ENCODE data around the gene SIM1.

The SIM1 gene, protein sequence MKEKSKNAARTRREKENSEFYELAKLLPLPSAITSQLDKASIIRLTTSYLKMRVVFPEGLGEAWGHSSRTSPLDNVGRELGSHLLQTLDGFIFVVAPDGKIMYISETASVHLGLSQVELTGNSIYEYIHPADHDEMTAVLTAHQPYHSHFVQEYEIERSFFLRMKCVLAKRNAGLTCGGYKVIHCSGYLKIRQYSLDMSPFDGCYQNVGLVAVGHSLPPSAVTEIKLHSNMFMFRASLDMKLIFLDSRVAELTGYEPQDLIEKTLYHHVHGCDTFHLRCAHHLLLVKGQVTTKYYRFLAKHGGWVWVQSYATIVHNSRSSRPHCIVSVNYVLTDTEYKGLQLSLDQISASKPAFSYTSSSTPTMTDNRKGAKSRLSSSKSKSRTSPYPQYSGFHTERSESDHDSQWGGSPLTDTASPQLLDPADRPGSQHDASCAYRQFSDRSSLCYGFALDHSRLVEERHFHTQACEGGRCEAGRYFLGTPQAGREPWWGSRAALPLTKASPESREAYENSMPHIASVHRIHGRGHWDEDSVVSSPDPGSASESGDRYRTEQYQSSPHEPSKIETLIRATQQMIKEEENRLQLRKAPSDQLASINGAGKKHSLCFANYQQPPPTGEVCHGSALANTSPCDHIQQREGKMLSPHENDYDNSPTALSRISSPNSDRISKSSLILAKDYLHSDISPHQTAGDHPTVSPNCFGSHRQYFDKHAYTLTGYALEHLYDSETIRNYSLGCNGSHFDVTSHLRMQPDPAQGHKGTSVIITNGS

GRCh38 chr6:100464903-100465700 is at the start of gene SIM1:
TSS of gene SIM1 (minus strand) at chr6:100464921. CDS start at chr6:100463468, 1,453 bp downstream.
- no peak for DNase-seq

GRCh38 chr6:100512203-100512862 is 47.6 kb upstream of the SIM1 start:
- DNase-seq: no peak

- no peak for DNase-seq
These were observed 44.4 kb upstream of the SIM1 start for GRCh38 chr6:100509101-100509500.

DNA sequence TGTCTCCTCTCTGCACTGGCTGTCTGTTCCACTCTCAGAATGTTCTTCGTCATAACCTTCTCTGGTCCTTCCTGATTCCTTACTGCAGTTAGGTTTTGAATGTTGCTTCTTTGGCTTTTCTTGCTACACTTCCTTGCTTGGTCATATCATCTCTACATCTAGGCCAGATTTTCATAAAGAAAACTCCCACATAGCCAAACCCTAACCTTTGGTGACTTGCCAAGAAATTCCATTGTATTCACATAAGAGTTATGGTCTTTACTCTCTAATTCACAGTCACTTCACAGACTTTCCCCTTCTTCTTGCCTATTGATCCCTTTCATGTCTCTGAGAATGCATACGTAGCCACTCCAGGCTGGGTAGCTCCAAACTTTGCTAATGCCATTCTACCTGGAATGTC is 41.9 kb upstream of the SIM1 start:
- DNase-seq: no peak

DNA sequence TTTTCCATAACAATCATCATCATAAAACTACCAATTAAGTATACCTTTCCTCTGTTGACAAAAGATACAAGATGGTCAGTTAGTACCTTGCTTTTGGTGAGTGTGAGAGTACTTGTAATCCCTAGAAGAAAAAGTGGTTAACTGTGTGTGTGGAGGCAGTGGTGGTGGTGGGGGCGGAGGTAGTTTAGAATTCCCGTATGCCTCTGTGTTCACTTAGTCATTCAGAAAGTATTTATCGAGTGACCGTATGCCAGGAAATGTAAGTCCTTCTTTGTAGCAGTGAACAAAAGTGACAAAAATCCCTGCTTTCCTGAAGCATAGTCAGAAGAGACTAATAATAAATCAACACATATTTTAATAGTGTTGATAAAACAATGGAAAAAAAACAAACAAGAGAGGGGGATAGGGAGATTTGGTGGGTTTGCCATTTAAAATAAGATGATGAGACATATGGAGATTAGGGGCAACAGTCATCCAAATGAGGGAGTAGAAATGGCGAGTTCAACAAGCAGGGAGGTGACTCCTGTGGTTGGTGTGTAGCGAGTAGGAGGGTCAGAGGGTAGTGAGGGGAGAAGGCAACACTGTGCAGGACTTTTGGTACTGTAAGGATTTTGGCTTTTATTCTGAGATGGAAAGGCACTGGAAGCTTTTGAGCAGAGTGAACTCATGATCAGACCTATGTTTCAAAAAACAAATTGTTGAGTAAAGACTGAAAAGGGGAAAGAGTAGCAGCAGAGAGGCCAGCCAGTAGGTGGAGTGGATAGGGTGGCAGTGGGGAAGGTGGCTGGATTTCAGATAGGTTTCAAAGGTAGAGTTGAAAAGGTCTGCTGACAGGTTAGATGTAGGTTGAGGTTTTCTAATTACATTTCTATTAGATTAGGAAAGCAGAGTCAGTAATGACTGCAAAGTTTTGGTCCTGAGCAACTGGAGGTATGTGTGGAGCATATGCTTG is 40.3 kb upstream of the SIM1 start:
- no peak for DNase-seq

DNA sequence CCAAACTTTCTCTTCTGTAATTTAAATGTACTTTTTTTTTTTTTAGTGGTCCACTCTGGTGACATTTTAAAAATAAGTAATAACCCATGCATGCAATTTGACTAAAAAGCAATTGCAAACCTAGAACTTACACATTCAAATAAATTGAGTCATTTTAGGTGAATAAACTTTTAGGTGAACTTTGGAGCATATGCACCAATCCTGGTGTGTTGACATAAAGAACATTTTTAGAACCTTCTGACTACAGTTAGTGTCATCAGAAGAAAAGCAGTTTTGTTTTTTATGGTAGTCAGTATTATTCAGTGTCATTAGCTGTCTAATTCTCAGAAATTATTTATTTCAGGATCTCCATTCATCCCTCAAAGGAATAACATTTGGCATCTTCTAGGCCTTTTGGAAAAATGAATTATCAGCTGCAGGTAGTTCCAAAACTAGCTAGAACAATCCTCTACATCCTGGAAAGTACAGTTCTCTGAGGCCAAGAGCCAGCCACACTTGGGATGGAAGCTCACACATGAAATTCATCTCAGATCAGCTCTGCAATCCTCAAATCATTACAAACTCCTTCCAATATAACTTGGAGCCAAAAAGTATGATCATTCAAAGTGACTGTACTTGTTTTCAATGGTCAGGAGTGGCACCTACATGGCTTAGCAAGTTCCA is 38.5 kb upstream of the SIM1 start:
- DNase-seq: no peak

DNA sequence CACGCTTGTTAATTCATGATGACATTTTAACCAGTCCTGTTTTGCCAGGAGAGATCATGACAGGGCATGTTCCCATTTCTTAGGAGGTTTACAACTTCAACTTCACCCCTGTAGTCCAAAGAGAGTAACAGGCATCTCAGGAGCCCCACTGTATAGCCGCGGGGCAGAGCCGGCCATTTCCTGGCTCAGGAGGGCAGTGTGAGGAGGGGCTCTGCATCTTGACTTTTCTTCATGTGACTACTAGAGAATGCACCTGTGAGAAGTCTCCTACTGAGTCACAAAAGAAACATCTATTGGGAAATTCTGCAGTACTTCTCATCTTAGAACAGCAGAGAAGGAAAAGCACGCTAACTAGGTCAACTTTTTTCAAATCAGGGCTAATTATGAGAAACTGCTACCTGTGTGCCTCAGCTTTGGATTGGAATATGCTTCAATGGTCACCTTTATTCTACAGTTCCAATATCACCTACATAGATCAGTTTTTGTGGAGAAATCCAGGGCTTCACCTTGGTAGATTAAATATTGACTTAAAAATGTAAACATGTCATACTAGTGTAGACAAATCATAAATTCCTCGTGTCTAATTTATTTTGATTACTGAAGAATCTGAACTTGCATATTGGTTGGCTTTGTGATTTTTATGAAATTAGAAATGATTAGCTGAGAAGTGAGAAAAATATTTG is 28.6 kb upstream of the SIM1 start:
- no peak for DNase-seq

DNA sequence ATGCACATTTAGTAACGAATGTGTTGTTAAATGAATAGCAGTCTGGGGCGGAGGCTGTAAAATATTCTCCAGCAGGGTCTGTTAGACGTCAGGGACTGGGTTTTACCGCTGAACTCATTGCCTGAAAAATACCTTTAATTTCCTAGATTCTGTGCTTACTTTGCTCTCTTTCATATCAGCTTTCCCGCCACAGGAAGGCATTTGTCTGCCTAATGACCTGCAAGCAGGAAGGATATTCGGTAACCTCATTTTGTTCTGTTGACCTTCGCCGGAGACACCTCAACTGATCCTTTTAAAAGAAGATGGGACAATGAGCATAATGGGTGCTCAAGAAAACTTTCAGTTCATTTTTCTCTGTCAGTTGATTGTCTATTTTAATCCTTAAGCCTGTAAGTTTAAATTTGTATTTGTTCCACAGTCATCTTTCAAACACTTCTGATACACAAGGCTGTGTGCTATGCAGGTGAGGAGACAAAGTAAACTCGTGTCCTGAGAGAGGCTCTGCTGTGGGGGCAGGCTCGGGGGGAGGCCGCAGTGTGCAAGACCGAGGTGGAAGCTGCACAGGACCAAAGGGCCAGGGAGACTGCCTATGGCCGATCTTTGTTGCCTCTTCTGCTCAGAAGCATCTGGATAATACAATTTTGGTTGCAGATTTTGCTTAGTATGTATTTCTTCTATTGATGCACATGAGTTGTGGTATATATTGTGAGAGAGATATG is 27.4 kb upstream of the SIM1 start:
- no peak for DNase-seq

- DNase-seq: no peak
These were observed 25.3 kb upstream of the SIM1 start for GRCh38 chr6:100490065-100490464.

DNA sequence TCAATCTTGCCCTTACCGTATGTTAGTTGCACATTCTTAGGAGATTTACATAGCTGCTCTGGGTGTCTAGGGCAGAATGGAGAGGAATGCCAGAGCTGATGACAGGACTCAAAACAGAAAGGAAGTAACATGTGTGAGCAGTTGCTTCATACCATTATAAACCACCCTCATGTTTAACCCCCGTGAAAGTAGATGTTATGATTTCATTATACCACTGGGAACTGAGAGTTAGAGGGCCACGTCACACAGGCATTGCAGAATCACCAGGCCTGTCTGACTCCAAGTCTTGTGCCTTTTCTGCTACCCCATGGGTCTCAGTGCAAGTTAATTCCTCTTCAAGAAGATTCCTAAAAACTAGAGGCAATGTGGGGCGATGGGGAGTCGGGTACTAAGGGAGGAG is 23.5 kb upstream of the SIM1 start:
- DNase-seq: no peak

- no peak for DNase-seq
These were observed 22.9 kb upstream of the SIM1 start for GRCh38 chr6:100487638-100488037.

DNA sequence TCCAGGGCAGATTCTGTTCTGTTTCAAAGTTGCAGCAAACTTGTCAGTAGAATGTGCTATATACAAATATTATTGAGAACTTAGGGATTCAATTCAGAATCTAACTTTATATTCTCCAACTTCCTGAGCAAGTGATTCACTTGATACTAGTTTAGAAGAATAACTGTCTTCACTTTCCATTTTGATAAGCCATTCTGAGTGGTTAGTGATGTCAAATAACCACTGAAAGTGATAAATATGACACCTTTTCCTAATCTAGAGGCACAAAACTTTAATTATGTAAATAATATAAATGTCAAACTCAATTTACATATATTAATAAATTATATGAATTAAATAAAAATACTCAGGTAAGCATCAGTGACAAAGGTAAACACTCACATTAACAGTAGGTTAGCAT is 20.5 kb upstream of the SIM1 start:
- DNase-seq: no peak

DNA sequence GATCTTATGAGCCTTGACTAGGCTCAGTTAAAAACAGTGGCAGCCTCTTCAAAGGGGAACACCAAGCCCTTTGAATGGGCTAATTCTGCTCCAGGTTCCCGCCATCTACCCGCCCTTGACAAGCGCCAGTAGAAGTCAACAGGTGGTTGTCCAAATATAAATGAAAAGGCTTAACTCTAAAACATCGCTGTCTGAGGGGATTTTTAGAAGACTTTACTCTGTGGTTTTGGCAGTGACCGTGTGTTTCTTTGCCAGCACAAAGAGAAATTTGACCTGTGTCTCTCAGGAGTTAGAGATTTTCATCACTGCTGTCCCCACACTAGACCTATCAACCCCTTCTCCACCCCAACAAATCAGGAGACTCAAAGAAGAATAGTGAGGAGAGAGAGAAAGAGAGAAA is 19.8 kb upstream of the SIM1 start:
- no peak for DNase-seq

DNA sequence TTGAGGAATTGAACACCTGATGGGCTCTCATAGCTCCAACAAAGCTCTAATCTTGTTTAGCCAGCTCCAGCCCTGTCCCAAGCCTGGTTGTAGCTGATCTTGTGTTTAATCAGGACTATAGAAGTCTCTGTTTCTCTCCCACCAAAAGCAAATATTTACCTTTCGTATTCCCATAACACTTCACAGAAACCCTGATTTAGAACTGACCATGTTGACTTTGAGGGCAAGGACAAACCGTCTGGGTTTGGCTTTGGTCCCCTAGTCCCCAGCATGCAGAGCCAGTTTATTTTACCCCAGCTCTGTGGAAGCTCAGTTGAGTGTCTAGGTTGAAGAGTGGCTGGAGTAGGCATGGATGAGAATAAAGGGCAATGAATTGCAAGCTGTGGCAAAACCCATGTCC is 18.0 kb upstream of the SIM1 start:
- DNase-seq: no peak

GRCh38 chr6:100479179-100480035 is 14.7 kb upstream of the SIM1 start:
- peak; percentile 32 for DNase-seq

GRCh38 chr6:100475554-100476320 is 11.0 kb upstream of the SIM1 start:
- no peak for DNase-seq

DNA sequence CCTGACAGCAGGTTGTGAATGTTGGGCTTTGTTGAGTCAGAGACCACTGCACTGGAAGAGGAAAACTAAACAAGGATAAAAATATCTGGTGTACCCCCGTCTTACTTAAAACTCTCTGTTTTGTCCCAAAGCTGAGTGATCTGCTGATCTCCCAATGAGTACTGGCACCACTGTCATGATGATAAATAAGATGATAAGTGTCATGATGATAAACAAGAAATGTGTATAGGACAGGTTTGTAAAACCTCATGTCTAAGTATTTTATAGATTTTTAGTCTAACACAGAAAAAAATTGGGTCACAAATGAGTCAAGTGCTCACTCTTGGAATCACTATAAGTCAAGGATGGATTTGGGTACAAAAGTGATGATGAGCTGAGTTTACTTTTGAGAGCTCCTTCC is 8.5 kb upstream of the SIM1 start:
- DNase-seq: no peak

DNA sequence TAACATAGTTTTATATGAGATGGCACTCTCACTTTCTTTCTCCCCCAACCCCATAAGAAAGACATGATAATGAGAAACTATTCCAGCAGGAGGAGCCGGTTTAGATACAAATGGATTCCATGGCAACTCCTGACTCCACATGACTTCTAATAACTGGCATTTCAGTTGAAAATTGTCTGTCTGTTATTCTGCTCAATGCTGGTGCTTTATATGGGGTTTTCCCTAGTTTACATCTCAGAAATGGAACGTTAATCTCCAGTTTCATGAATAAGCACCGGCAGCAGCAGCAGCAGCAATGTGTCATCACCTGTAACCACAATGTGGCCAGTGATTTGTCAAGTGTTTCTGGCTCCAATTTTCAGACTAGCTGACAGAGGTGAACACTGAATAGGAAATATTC is 8.0 kb upstream of the SIM1 start:
- no peak for DNase-seq

Data from CD4-positive, alpha-beta T cell treated with Interleukin-12 subunit alpha and Interleukin-12 subunit beta, for 1 hour (primary cell).